ENCODE results near the gene PARP6.
A peak's percentile ranks its signal among the peaks of the same experiment; 100 is the strongest.

GRCh38 chr15:72199721-72200212, 72.6 kb downstream of the PARP6 start:
- TF ChIP-seq IRF3 (IDR thresholded peaks at IDR 0.05; ENCODE audit: low read depth, low read length), result no peak
- TF ChIP-seq POLR2AphosphoS5 (IDR thresholded peaks at IDR 0.05; ENCODE audit: low read depth, low read length), result peak; percentile 14; the same call in 1 of the 2 replicates

Data from SK-N-SH (cell line).